Spleen (tissue), 7 donors: ENCODE measurements around the gene FUT4.

Experiments
- POLR2AphosphoS5 ChIP-seq, 3 donors: sonication (generic); formaldehyde crosslinking; IDR thresholded peaks; one replicate each; pipeline ENCODE4 v1.5.1; 2017; ENCODE audit warnings: antibody characterized with exemption in 3 of 3
- TF ChIP-seq, protein P1 (sequence below), 11 experiments: fragments of 200-600 bp in 7 of 11; fragments of 450-650 bp in 4 of 11; sonication (generic) in 4 of 11; IDR thresholded peaks in 8 of 11; conservative IDR thresholded peaks in 3 of 11; 1 replicate in 7 of 11; 2 replicates in 4 of 11; pipeline versions ENCODE4 v1.4.0 to v1.8.0; 2016 to 2021; ENCODE audit warnings: antibody characterized with exemption in 11 of 11, inconsistent platforms in 4 of 11, mild to moderate bottlenecking in 1 of 11
- donor health status: DM: no; HTN: no; CAD: no; lungs with moderate emphysema.
- donor health status: DM: no; HTN: no; CAD: no.
- donor health status: DM: no; HTN: no; CAD: no.

DNA sequence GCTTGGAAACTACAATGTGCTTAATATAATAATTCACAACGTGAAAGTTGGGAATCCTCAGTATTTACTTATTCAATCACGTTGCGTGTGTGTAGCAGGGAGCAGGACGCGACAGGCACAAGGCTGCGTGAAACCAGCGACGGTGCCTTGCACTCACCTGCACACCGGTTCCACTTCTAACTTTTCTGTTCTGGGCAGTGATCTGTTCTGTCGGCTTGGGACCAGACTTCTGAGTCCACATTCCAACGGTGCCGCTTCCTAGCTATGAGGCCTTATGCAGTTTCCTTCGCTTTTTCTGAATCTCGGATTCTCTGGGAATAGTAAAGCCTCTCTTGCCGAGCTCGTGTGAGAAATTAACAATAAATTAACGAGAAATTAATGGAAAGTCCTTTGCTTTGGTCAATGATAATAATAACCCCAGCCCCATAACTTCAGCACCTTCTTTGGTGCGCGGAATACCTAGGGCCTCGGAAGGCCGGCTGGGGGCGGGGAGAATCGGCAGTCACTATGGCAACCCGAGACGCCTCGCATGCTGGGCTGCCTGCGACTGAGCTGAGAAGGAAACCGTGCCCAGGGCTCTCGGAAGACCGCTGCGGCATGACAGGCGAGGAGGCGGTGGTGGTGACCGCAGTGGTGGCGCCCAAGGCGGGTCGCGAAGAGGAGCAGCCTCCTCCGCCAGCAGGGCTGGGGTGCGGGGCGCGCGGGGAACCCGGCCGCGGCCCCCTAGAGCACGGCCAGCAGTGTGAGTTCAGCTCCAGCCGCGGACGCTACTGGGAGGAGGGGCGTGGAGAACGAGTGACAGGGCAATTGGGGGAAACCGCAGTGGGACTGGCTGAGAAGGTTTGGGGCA, 31.6 kb upstream of the FUT4 start, which contains the start of gene C11orf97:
- TF ChIP-seq, protein P1, sequence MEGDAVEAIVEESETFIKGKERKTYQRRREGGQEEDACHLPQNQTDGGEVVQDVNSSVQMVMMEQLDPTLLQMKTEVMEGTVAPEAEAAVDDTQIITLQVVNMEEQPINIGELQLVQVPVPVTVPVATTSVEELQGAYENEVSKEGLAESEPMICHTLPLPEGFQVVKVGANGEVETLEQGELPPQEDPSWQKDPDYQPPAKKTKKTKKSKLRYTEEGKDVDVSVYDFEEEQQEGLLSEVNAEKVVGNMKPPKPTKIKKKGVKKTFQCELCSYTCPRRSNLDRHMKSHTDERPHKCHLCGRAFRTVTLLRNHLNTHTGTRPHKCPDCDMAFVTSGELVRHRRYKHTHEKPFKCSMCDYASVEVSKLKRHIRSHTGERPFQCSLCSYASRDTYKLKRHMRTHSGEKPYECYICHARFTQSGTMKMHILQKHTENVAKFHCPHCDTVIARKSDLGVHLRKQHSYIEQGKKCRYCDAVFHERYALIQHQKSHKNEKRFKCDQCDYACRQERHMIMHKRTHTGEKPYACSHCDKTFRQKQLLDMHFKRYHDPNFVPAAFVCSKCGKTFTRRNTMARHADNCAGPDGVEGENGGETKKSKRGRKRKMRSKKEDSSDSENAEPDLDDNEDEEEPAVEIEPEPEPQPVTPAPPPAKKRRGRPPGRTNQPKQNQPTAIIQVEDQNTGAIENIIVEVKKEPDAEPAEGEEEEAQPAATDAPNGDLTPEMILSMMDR (IDR thresholded peaks at IDR 0.05 in 8 of 11, conservative IDR thresholded peaks at IDR 0.05 in 3 of 11) = no peak
- TF ChIP-seq POLR2AphosphoS5 (IDR thresholded peaks at IDR 0.05) = peak in 2 of 3 donors; percentile 40 to 49
